Measurements from ENCODE around the gene FAM151B. TPM values are rescaled to one million over a fixed set of nuclear protein-coding genes. Genes with fewer than 3 reads are reported as not detected.
"Not testable (repeated sequence)": the region's sequence is repeated elsewhere in the genome, so short reads cannot be mapped to it uniquely, and the experiment has no call there.

FAM151B gene
- total and polyA plus RNA-seq, 9 of the 15 experiments (the other 6 are each of a cell fraction or from before 2014, with no cell fraction given), result 0.10 to 0.46 (median 0.22) TPM; not detected in 2

GRCh38 chr5:80492741-80493140 lies 4.8 kb downstream of the FAM151B start (continued):
- TF ChIP-seq MGA (IDR thresholded peaks at IDR 0.05) (no peak), HINFP (tag; conservative IDR thresholded peaks at IDR 0.05; ENCODE audit: low read depth) (no peak), PHF20 (IDR thresholded peaks at IDR 0.05; ENCODE audit: partially characterized antibody) (no peak), CAMTA2 (CRISPR knock-in tag; conservative IDR thresholded peaks at IDR 0.05) (no peak), ZNF134 (CRISPR knock-in tag; conservative IDR thresholded peaks at IDR 0.05) (no peak), MYC (IDR thresholded peaks at IDR 0.05; ENCODE audit: low read depth, low read length) (no peak), MYC (CRISPR knock-in tag; IDR thresholded peaks at IDR 0.05; ENCODE audit: borderline replicate concordance, low read depth) (no peak), MEF2D (tag; conservative IDR thresholded peaks at IDR 0.05; ENCODE audit: low read depth) (no peak)

- H3K36me3 ChIP-seq (ENCODE audit: control insufficient read depth, insufficient read depth, low read length); intact Hi-C loops (cut with micrococcal nuclease); H3K9me3 ChIP-seq (replicated peaks; ENCODE audit: control insufficient read depth, insufficient read depth, low read depth, low read length); POLR2A ChIA-PET; H3K9me1 ChIP-seq (ENCODE audit: control insufficient read depth, insufficient read depth, low read length); H3K79me2 ChIP-seq (ENCODE audit: control insufficient read depth, insufficient read depth, low read length); H2AFZ ChIP-seq (ENCODE audit: low read depth, low read length); in situ Hi-C loops (cut with MboI); H3K4me2 ChIP-seq (ENCODE audit: insufficient read depth, low read length); H3K4me1 ChIP-seq (replicated peaks in 1 of 2; ENCODE audit: control insufficient read depth in 2 of 2, insufficient read depth in 2 of 2, low read length in 2 of 2); H3K9ac ChIP-seq (ENCODE audit: insufficient read depth in 1 of 2, low read depth in 2 of 2, low read length in 2 of 2); DNase-seq (ENCODE audit: extremely low read depth in 1 of 4, low spot score in 3 of 4); H4K20me1 ChIP-seq (replicated peaks; ENCODE audit: control insufficient read depth, insufficient read depth, low read length); H3K4me3 ChIP-seq; BruUV-seq (replicated peaks); CTCF ChIA-PET (ENCODE audit: low intra/inter-chr PET ratio); FAIRE-seq; H3K27ac ChIP-seq (ENCODE audit: extremely low read depth, low read depth, low read length); ATAC-seq: not testable (repeated sequence)
- H3K27me3 ChIP-seq (ENCODE audit: control insufficient read depth in 2 of 2, insufficient read depth in 2 of 2, low read length in 2 of 2), result peaks cover 5 to 14% of the 10 kb centered on the region in 2 experiments; a peak in 4 of 5 replicates
- WGBS (ENCODE audit: insufficient coverage, low coverage, missing lambda C conversion rate), result 13% methylated on average over 7 of the region's 7 CpGs
Measured at GRCh38 chr5:80493443-80493842, 5.5 kb downstream of the FAM151B start.
